Choroid plexus epithelial cell (primary cell): ENCODE data around the gene N4BP2.
A peak's percentile ranks its signal among the peaks of the same experiment; 100 is the strongest.

ENCODE experiments used
- DNase-seq: peaks from one replicate; pipeline ENCODE4 v3.0.0-alpha.2; 2010; ENCODE audit warnings: low read depth
- H3K4me3 ChIP-seq: 2 replicates; pipeline ENCODE4 v1.5.1; 2011; ENCODE audit warnings: low read depth, mild to moderate bottlenecking, control low read depth, low read length, moderate library complexity
- TF ChIP-seq, protein P1 (sequence below): conservative IDR thresholded peaks from 2 replicates; pipeline ENCODE4 v1.5.1; 2011; ENCODE audit warnings: low read depth, mild to moderate bottlenecking, control low read depth, inconsistent platforms, low read length, moderate library complexity

N4BP2 gene

DNA sequence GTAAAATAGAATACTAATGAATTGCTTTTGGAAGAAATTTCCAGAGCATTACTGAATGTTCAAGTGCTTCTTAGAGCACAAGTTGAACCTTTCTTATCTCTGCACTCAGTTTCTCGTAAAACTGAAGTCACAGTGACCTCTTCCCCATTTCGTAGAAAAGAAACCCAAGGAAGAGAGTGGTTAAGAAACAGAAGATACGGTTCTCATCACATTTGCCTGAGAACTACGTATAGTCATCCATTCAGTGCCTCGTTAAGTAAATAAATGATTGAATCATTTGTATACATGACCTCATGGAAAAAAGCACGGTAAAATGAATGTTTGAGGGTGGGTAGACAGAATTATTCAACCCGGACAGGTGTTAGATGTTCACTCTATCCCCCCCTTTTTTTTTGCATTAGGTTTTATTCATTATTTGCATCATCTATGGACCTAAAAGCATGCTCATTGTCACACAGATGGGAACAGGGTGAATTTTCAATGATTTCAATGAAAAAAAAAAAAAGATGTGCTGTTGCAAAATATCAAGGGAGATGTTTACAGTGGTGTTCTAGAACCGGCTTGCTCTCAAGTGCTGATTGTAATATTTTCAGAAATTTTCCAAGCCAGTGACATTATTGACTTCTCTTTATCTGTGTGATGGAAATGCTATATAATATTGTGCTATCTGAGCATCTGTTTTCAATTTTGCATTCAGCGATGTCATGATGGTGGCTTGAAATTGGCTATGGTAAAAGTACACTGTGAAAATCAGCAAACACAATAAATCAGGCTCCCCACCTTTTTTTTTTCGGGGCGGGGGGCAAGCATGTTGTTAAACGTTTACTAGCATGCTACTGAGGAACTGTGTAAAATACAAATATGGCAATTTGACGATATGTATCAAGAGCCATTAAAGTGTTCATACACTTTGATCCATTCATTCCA lies 144.5 kb downstream of the N4BP2 start:
- TF ChIP-seq, protein P1, sequence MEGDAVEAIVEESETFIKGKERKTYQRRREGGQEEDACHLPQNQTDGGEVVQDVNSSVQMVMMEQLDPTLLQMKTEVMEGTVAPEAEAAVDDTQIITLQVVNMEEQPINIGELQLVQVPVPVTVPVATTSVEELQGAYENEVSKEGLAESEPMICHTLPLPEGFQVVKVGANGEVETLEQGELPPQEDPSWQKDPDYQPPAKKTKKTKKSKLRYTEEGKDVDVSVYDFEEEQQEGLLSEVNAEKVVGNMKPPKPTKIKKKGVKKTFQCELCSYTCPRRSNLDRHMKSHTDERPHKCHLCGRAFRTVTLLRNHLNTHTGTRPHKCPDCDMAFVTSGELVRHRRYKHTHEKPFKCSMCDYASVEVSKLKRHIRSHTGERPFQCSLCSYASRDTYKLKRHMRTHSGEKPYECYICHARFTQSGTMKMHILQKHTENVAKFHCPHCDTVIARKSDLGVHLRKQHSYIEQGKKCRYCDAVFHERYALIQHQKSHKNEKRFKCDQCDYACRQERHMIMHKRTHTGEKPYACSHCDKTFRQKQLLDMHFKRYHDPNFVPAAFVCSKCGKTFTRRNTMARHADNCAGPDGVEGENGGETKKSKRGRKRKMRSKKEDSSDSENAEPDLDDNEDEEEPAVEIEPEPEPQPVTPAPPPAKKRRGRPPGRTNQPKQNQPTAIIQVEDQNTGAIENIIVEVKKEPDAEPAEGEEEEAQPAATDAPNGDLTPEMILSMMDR = no peak
- H3K4me3 ChIP-seq = no peak overlapping the region
- DNase-seq = peak; percentile 77

DNA sequence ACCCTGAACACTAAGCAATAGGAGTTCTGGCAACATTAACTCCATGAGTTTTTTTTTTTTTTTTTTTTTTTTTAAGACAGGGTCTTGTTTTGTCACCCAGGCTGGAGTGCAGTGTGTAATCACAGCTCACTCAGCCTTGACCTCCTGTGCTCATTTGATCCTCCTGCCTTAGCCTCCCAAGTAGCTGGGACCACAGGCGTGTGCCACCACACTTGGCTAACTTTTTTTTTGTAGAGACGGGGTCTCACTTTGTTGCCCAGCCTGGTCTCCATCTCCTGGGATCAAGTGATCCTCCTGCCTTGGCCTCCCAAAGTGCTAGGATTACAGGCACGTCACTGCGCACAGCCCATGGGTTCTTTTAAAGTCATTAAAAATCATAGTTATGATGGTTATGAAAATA lies 145.2 kb downstream of the N4BP2 start:
- TF ChIP-seq, protein P1 = no peak
- no peak overlapping the region for H3K4me3 ChIP-seq
- no peak for DNase-seq

- no peak overlapping the region for H3K4me3 ChIP-seq
- no peak for DNase-seq
- TF ChIP-seq, protein P1 = no peak
These were observed 145.8 kb downstream of the N4BP2 start for GRCh38 chr4:40202474-40202873.

- H3K4me3 ChIP-seq = no peak overlapping the region
- DNase-seq = no peak
- TF ChIP-seq, protein P1 = no peak
These were observed 148.0 kb downstream of the N4BP2 start for GRCh38 chr4:40204507-40205258.

- DNase-seq = no peak
- no peak overlapping the region for H3K4me3 ChIP-seq
- TF ChIP-seq, protein P1 = no peak
These were observed 148.9 kb downstream of the N4BP2 start for GRCh38 chr4:40205259-40206198.

- TF ChIP-seq, protein P1 = no peak
- DNase-seq = no peak
- H3K4me3 ChIP-seq = no peak overlapping the region
These were observed 149.8 kb downstream of the N4BP2 start for GRCh38 chr4:40206426-40206825.
